K562 (cell line): ENCODE data around the gene IFI16.

Experiments
- CHD4 ChIP-seq: fragments of 200-600 bp; sonication (generic); IDR thresholded peaks from 3 replicates; pipeline ENCODE4 v1.6.1; 2012; ENCODE audit warnings: low read depth, mild to moderate bottlenecking, mixed read lengths, low read length, inconsistent platforms; ENCODE audit not compliant: insufficient read depth, insufficient replicate concordance, poor library complexity, severe bottlenecking
- EP300 ChIP-seq: IDR thresholded peaks from 2 replicates; pipeline ENCODE4 v1.6.1; 2012; ENCODE audit warnings: low read length, improper control_type of control experiment
- GTF2F1 ChIP-seq: IDR thresholded peaks from 2 replicates; pipeline ENCODE4 v1.6.1; 2011; ENCODE audit warnings: low read depth, low read length, improper control_type of control experiment
- HNRNPH1 ChIP-seq: fragments of 200-400 bp; formaldehyde crosslinking; optimal IDR thresholded peaks from 2 replicates; pipeline ENCODE3; 2017; ENCODE audit warnings: low read depth, mild to moderate bottlenecking, low read length, moderate library complexity
- MAFF ChIP-seq: IDR thresholded peaks from 2 replicates; pipeline ENCODE4 v1.6.1; 2012; ENCODE audit warnings: low read length, improper control_type of control experiment
- POU5F1 ChIP-seq: fragments of 150-350 bp; IDR thresholded peaks from 2 replicates; pipeline ENCODE4 v1.6.1; 2014; ENCODE audit warnings: borderline replicate concordance, low read length, low read depth, mild to moderate bottlenecking; ENCODE audit not compliant: partially characterized antibody
- PYGO2 ChIP-seq: fragments of 450-650 bp; IDR thresholded peaks from 2 replicates; pipeline ENCODE4 v1.6.1; 2016; ENCODE audit warnings: mild to moderate bottlenecking, missing genetic modification characterization, moderate library complexity, missing compliant biosample characterization
- SP2 ChIP-seq: IDR thresholded peaks from 2 replicates; pipeline ENCODE4 v1.6.1; 2011; ENCODE audit warnings: mild to moderate bottlenecking, low read depth, low read length, moderate library complexity; ENCODE audit not compliant: poor library complexity, severe bottlenecking; ENCODE audit errors: extremely low read depth
- TBP ChIP-seq: optimal IDR thresholded peaks from 2 replicates; pipeline ENCODE3; 2011; ENCODE audit warnings: low read depth, low read length, improper control_type of control experiment
- ZBTB1 ChIP-seq: sonication (generic); formaldehyde crosslinking; IDR thresholded peaks from 2 replicates; pipeline ENCODE4 v1.8.1; 2023; ENCODE audit warnings: missing genetic modification reagents, low read depth, mild to moderate bottlenecking, borderline replicate concordance
- ZNF23 ChIP-seq: fragments of 250-450 bp; sonication (Bioruptor Pico); IDR thresholded peaks from 2 replicates; pipeline ENCODE4 v1.4.0; 2020; ENCODE audit warnings: mild to moderate bottlenecking
- TF ChIP-seq, protein P1 (sequence below): sonication (generic); formaldehyde crosslinking; IDR thresholded peaks from 2 replicates; pipeline ENCODE4 v1.4.0; 2020; ENCODE audit warnings: mild to moderate bottlenecking, missing genetic modification reagents
- TF ChIP-seq, protein P2 (sequence below), 3 experiments: IDR thresholded peaks in 2 of 3; conservative IDR thresholded peaks in 1 of 3; 2 replicates each; pipeline ENCODE4 v1.5.1; 2011 to 2012; ENCODE audit warnings: low read length in 3 of 3, mild to moderate bottlenecking in 3 of 3, control low read depth in 2 of 3, improper control_type of control experiment in 1 of 3, inconsistent platforms in 1 of 3, low read depth in 1 of 3, mixed read lengths in 1 of 3, moderate library complexity in 1 of 3; ENCODE audit not compliant: insufficient read depth in 2 of 3
- TF ChIP-seq, protein P3 (sequence below): conservative IDR thresholded peaks from 2 replicates; pipeline ENCODE4 v1.6.1; 2011; ENCODE audit warnings: low read depth, mild to moderate bottlenecking, low read length; ENCODE audit not compliant: control insufficient read depth

DNA sequence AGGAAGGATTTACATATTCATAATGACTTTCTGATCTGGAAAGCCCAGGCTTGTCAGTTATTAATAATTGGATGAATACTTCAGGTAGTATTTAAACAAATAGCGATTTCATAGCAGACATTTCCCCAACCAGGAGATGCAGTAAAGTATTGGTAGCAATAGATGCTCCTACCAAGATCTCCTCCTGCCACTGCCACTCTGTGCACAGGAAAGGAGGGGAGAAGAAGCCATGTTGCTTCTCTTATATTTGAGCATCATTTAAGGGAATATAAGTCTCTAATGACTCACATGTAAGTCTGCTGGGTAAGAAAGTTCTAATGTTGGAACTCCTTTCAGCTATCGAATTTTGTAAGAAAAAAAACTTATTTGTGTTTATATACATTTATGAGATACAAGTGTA is 420 bp upstream of the IFI16 start:
- TF ChIP-seq ZNF23 (CRISPR knock-in tag) = no peak
- TF ChIP-seq, protein P1, sequence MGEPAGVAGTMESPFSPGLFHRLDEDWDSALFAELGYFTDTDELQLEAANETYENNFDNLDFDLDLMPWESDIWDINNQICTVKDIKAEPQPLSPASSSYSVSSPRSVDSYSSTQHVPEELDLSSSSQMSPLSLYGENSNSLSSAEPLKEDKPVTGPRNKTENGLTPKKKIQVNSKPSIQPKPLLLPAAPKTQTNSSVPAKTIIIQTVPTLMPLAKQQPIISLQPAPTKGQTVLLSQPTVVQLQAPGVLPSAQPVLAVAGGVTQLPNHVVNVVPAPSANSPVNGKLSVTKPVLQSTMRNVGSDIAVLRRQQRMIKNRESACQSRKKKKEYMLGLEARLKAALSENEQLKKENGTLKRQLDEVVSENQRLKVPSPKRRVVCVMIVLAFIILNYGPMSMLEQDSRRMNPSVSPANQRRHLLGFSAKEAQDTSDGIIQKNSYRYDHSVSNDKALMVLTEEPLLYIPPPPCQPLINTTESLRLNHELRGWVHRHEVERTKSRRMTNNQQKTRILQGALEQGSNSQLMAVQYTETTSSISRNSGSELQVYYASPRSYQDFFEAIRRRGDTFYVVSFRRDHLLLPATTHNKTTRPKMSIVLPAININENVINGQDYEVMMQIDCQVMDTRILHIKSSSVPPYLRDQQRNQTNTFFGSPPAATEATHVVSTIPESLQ (CRISPR knock-in tag) = no peak
- no peak for TF ChIP-seq ZBTB1 (CRISPR knock-in tag)
- TF ChIP-seq, protein P2, sequence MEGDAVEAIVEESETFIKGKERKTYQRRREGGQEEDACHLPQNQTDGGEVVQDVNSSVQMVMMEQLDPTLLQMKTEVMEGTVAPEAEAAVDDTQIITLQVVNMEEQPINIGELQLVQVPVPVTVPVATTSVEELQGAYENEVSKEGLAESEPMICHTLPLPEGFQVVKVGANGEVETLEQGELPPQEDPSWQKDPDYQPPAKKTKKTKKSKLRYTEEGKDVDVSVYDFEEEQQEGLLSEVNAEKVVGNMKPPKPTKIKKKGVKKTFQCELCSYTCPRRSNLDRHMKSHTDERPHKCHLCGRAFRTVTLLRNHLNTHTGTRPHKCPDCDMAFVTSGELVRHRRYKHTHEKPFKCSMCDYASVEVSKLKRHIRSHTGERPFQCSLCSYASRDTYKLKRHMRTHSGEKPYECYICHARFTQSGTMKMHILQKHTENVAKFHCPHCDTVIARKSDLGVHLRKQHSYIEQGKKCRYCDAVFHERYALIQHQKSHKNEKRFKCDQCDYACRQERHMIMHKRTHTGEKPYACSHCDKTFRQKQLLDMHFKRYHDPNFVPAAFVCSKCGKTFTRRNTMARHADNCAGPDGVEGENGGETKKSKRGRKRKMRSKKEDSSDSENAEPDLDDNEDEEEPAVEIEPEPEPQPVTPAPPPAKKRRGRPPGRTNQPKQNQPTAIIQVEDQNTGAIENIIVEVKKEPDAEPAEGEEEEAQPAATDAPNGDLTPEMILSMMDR (IDR thresholded peaks at IDR 0.05 in 2 of 3, conservative IDR thresholded peaks at IDR 0.05 in 1 of 3; ENCODE audit: insufficient read depth in 2 of 3, low read depth in 1 of 3, low read length in 3 of 3) = no peak
- TF ChIP-seq CHD4 = no peak
- no peak for TF ChIP-seq GTF2F1
- TF ChIP-seq, protein P3, sequence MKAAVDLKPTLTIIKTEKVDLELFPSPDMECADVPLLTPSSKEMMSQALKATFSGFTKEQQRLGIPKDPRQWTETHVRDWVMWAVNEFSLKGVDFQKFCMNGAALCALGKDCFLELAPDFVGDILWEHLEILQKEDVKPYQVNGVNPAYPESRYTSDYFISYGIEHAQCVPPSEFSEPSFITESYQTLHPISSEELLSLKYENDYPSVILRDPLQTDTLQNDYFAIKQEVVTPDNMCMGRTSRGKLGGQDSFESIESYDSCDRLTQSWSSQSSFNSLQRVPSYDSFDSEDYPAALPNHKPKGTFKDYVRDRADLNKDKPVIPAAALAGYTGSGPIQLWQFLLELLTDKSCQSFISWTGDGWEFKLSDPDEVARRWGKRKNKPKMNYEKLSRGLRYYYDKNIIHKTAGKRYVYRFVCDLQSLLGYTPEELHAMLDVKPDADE = no peak
- no peak for TF ChIP-seq PYGO2
- no peak for TF ChIP-seq MAFF
- no peak for TF ChIP-seq EP300
- no peak for TF ChIP-seq TBP
- no peak for TF ChIP-seq POU5F1
- TF ChIP-seq HNRNPH1 = no peak
- no peak for TF ChIP-seq SP2
